NK-92 (cell line): Measurements from ENCODE around the gene IRX4.
"Not testable (repeated sequence)": the region's sequence is repeated elsewhere in the genome, so short reads cannot be mapped to it uniquely, and the experiment has no call there.

ENCODE experiments used
- DNase-seq: peaks from one replicate; lab custom pipeline; 2025; ENCODE audit not compliant: unreplicated experiment; lab: John Stamatoyannopoulos, UW

Gene IRX4

GRCh38 chr5:1860949-1861348 is 21.8 kb downstream of the IRX4 start:
- DNase-seq: no peak

GRCh38 chr5:1860021-1860610 is 22.6 kb downstream of the IRX4 start:
- DNase-seq: no peak

GRCh38 chr5:1859099-1859498 is 23.6 kb downstream of the IRX4 start:
- DNase-seq: no peak

GRCh38 chr5:1858436-1858835 is 24.3 kb downstream of the IRX4 start:
- DNase-seq: no peak

GRCh38 chr5:1857256-1857600 is 25.5 kb downstream of the IRX4 start:
- DNase-seq: no peak

GRCh38 chr5:1856596-1857255 is 26.0 kb downstream of the IRX4 start:
- DNase-seq: no peak

- no peak for DNase-seq
These were observed 27.1 kb downstream of the IRX4 start for GRCh38 chr5:1855596-1855995.

- DNase-seq: no peak
These were observed 27.6 kb downstream of the IRX4 start for GRCh38 chr5:1855075-1855474.

GRCh38 chr5:1853531-1853930 is 29.2 kb downstream of the IRX4 start:
- no peak for DNase-seq

GRCh38 chr5:1852324-1852947 is 30.3 kb downstream of the IRX4 start:
- no peak for DNase-seq

- no peak for DNase-seq
These were observed 31.3 kb downstream of the IRX4 start for GRCh38 chr5:1851290-1851934.

- no peak for DNase-seq
These were observed 32.2 kb downstream of the IRX4 start for GRCh38 chr5:1850324-1851154.

- no peak for DNase-seq
These were observed 35.1 kb downstream of the IRX4 start for GRCh38 chr5:1847611-1848010.

GRCh38 chr5:1847056-1847455 is 35.7 kb downstream of the IRX4 start:
- no peak for DNase-seq

GRCh38 chr5:1846583-1846982 is 36.1 kb downstream of the IRX4 start:
- DNase-seq: no peak

- DNase-seq: no peak
These were observed 37.0 kb downstream of the IRX4 start for GRCh38 chr5:1845696-1846095.

- no peak for DNase-seq
These were observed 37.9 kb downstream of the IRX4 start for GRCh38 chr5:1844708-1845436.

- not testable (repeated sequence) for DNase-seq
These were observed 39.0 kb downstream of the IRX4 start for GRCh38 chr5:1843761-1844160.

GRCh38 chr5:1842004-1842819 is 40.5 kb downstream of the IRX4 start:
- DNase-seq: no peak
